PC-3 (cell line): ENCODE results near the gene TNFRSF6B. TPM values are rescaled to one million over a fixed set of nuclear protein-coding genes. Genes with fewer than 3 reads are reported as not detected.

ENCODE experiments used
- ATAC-seq: fragments of 200-7000 bp; cut with Tn5 transposase; 2 replicates; pipeline ENCODE4 v1.9.1; 2020; ENCODE audit warnings: mild to moderate bottlenecking, moderate library complexity
- BruUV-seq: library from RNA; stranded (reverse); fragments of 400-500 nt; replicated peaks from 2 replicates; lab custom pipeline; 2021; lab: Mats Ljungman, UMichigan
- CTCF ChIA-PET: fragments of 300-600 bp; sonication (Branson Sonifier 250); formaldehyde crosslinking; loops from one replicate; lab custom pipeline; 2022; ENCODE audit warnings: antibody characterized with exemption; lab: Charles Lee
- POLR2A ChIA-PET: fragments of 300-600 bp; sonication (Branson Sonifier 250); formaldehyde crosslinking; loops from one replicate; lab custom pipeline; 2022; ENCODE audit warnings: antibody characterized with exemption; ENCODE audit not compliant: unreplicated experiment; lab: Charles Lee
- DNase-seq: peaks from one replicate; pipeline ENCODE4 v3.0.0-alpha.2; 2015
- H2AFZ ChIP-seq: fragments of 300-600 bp; sonication (generic); 2 replicates; pipeline ENCODE4 v1.6.0; 2016; ENCODE audit warnings: antibody characterized with exemption, low read length
- H3F3A ChIP-seq: fragments of 300-600 bp; sonication (generic); one replicate; pipeline ENCODE4 v1.6.0; 2017; ENCODE audit warnings: antibody characterized with exemption, low read length, control low read depth, mild to moderate bottlenecking; ENCODE audit not compliant: unreplicated experiment
- H3K27ac ChIP-seq: fragments of 300-600 bp; sonication (generic); 2 replicates; pipeline ENCODE4 v1.5.1; 2016; ENCODE audit warnings: mild to moderate bottlenecking, low read length
- H3K27me3 ChIP-seq: fragments of 300-600 bp; sonication (generic); 2 replicates; pipeline ENCODE4 v1.6.1; 2016; ENCODE audit warnings: low read length, mixed read lengths
- H3K36me3 ChIP-seq: fragments of 300-600 bp; sonication (generic); 2 replicates; pipeline ENCODE4 v1.6.1; 2016; ENCODE audit warnings: low read depth, mixed run types, low read length, mixed read lengths
- H3K4me1 ChIP-seq: fragments of 300-600 bp; sonication (generic); 2 replicates; pipeline ENCODE4 v1.5.1; 2016; ENCODE audit warnings: low read length; ENCODE audit not compliant: insufficient read depth
- H3K4me2 ChIP-seq: fragments of 300-600 bp; sonication (generic); 2 replicates; pipeline ENCODE4 v1.6.0; 2016; ENCODE audit warnings: low read length
- H3K4me3 ChIP-seq: fragments of 300-600 bp; sonication (generic); 2 replicates; pipeline ENCODE4 v1.5.1; 2016; ENCODE audit warnings: mild to moderate bottlenecking, low read length, mixed read lengths
- H3K79me2 ChIP-seq: fragments of 300-600 bp; sonication (generic); 2 replicates; pipeline ENCODE4 v1.6.1; 2017; ENCODE audit warnings: low read length, mixed read lengths
- H3K9ac ChIP-seq: fragments of 300-600 bp; sonication (generic); 2 replicates; pipeline ENCODE4 v1.6.0; 2016; ENCODE audit warnings: mild to moderate bottlenecking, low read length
- H3K9me2 ChIP-seq: fragments of 300-600 bp; sonication (generic); replicated peaks from 2 replicates; pipeline ENCODE4 v1.6.1; 2016; ENCODE audit warnings: mixed run types, low read length, mixed read lengths
- H3K9me3 ChIP-seq: fragments of 300-600 bp; sonication (generic); 2 replicates; pipeline ENCODE4 v1.6.1; 2016; ENCODE audit warnings: low read length, mixed read lengths
- H4K20me1 ChIP-seq: fragments of 300-600 bp; sonication (generic); 2 replicates; pipeline ENCODE4 v1.6.1; 2016; ENCODE audit warnings: low read length, mixed read lengths
- EZH2 ChIP-seq: fragments of 300-600 bp; sonication (generic); IDR thresholded peaks from one replicate; pipeline ENCODE4 v1.6.1; 2017; ENCODE audit warnings: antibody characterized with exemption, mild to moderate bottlenecking, low read length; ENCODE audit not compliant: unreplicated experiment
- EZH2phosphoT487 ChIP-seq: fragments of 300-600 bp; sonication (generic); IDR thresholded peaks from 2 replicates; pipeline ENCODE4 v1.6.1; 2018; ENCODE audit warnings: mild to moderate bottlenecking, antibody characterized with exemption, low read length, borderline replicate concordance
- intact Hi-C: fragments of 100-400 bp; cut with micrococcal nuclease; formaldehyde crosslinking; loops from 2 replicates; pipeline ENCODE4 v1.9.0; 2023
- total RNA-seq: library from RNA; depleted of rRNA; stranded (reverse); fragments of >200 nt; gene quantifications from 2 replicates; pipeline ENCODE4 v1.2.3, GENCODE V29; 2014
- TF ChIP-seq, protein P1 (sequence below): fragments of 300-600 bp; sonication (generic); conservative IDR thresholded peaks from 2 replicates; pipeline ENCODE4 v1.5.1; 2017; ENCODE audit warnings: antibody characterized with exemption, low read depth, mild to moderate bottlenecking, low read length

The TNFRSF6B gene
- total RNA-seq, 1 experiment from 2014 or later, result 41.6 TPM

DNA sequence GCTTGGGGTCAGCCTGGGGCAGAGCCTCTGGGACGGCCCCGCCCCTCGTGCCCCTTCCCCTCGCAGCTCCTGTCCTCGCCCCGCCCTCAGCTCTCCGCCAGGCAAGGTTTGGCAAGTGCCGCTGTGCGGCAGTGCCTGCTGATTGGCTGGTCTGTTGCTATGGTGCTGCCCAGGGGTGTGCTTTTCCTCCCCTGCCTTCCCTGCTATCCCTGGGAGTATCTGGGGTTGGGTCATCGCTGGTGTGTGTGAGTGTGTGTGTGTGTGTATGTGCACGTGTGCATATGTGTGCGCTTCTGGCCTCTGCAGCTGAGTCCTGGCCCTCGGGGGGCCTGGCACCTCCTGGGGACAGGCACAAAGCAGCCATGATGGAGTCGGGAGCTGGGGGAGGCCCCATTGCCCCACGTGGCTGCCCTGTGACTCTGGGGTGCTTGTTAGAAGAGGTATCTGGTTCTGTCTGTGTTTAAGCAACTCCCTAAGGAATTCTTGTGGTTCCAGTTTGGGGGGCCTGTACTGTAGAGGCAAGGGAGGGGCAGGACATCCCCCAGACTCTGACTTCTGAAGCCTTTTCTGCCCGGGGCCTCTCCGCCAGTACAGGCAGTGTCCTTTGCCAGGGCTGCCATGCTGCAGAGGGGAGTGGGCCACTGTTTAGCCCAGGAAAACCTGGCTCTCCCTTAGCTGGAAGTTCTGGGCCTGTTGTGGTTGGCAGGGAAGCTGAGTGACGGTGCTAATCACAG, 31.4 kb upstream of the TNFRSF6B start:
- H3K4me2 ChIP-seq, result no peak overlapping the region
- intact Hi-C loops, result no loop called here
- BruUV-seq, result no TSS peak
- H2AFZ ChIP-seq, result no peak overlapping the region
- ATAC-seq (no peak), DNase-seq (no peak)
- no peaks in the 10 kb centered on the region for H3K9me2 ChIP-seq
- no peak overlapping the region for H3K27ac ChIP-seq
- no peaks in the 10 kb centered on the region for H3F3A ChIP-seq
- H3K36me3 ChIP-seq, result peaks cover 58% of the 10 kb centered on the region
- no peaks in the 10 kb centered on the region for H3K27me3 ChIP-seq
- H3K4me3 ChIP-seq, result no peak overlapping the region
- H3K9me3 ChIP-seq, result no peaks in the 10 kb centered on the region
- H3K9ac ChIP-seq, result no peak overlapping the region
- TF ChIP-seq EZH2phosphoT487 (no peak), EZH2 (no peak)
- TF ChIP-seq, protein P1, sequence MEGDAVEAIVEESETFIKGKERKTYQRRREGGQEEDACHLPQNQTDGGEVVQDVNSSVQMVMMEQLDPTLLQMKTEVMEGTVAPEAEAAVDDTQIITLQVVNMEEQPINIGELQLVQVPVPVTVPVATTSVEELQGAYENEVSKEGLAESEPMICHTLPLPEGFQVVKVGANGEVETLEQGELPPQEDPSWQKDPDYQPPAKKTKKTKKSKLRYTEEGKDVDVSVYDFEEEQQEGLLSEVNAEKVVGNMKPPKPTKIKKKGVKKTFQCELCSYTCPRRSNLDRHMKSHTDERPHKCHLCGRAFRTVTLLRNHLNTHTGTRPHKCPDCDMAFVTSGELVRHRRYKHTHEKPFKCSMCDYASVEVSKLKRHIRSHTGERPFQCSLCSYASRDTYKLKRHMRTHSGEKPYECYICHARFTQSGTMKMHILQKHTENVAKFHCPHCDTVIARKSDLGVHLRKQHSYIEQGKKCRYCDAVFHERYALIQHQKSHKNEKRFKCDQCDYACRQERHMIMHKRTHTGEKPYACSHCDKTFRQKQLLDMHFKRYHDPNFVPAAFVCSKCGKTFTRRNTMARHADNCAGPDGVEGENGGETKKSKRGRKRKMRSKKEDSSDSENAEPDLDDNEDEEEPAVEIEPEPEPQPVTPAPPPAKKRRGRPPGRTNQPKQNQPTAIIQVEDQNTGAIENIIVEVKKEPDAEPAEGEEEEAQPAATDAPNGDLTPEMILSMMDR, result no peak
- POLR2A ChIA-PET, result no interaction called here
- H3K79me2 ChIP-seq, result peaks cover 9% of the 10 kb centered on the region
- H3K4me1 ChIP-seq, result no peaks in the 10 kb centered on the region
- H4K20me1 ChIP-seq, result no peaks in the 10 kb centered on the region
- CTCF ChIA-PET, result no interaction called here

DNA sequence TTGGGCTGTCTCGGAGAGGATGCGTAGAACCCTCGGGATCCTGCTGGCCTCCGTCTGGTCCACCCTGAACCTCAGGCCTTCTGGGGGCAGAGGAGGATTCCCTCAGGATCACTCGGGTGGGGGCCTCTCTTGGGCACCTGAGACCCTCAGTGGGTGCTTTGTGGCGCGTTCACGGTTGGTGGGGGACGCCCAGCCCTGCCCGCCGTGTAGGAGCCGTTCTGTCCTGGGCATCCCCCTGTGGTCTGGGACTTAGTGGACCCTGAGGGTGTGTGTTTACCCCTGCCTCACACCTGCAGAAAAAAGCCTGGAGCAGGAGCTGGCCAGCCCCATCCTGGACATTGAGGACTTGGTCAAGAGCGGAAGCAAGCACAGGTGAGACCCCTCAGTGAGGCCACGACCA, 30.7 kb upstream of the TNFRSF6B start:
- BruUV-seq, result no TSS peak

More for the DNA sequence above, 30.7 kb upstream of the TNFRSF6B start:
- Histone ChIP-seq H3K9me3 (no peaks in the 10 kb centered on the region), H3K4me1 (no peaks in the 10 kb centered on the region), H3K27ac (no peak overlapping the region), H3K4me2 (no peak overlapping the region), H3K36me3 (peaks cover 56% of the 10 kb centered on the region), H3K9ac (no peak overlapping the region), H3K27me3 (no peaks in the 10 kb centered on the region), H3K9me2 (no peaks in the 10 kb centered on the region), H3F3A (no peaks in the 10 kb centered on the region), H4K20me1 (no peaks in the 10 kb centered on the region), H3K79me2 (peaks cover 2% of the 10 kb centered on the region), H3K4me3 (no peak overlapping the region), H2AFZ (no peak overlapping the region)
- ChIA-PET POLR2A (no interaction called here), CTCF (no interaction called here)
- intact Hi-C loops, result no loop called here
- no peak for ATAC-seq
- TF ChIP-seq, protein P1, result no peak
- TF ChIP-seq EZH2phosphoT487 (no peak), EZH2 (no peak)
- DNase-seq, result no peak
